PC-9 (cell line): ENCODE measurements around the gene LRMDA.

ENCODE experiments used
- CTCF ChIP-seq: fragments of 200-600 bp; sonication (generic); conservative IDR thresholded peaks from 2 replicates; pipeline ENCODE4 v1.6.1; 2017; ENCODE audit warnings: mixed run types, antibody characterized with exemption, mild to moderate bottlenecking, moderate library complexity
- EZH2 ChIP-seq: fragments of 200-600 bp; sonication (generic); IDR thresholded peaks from 2 replicates; pipeline ENCODE4 v1.8.0; 2017; ENCODE audit warnings: antibody characterized with exemption, low read depth

GRCh38 chr10:76172020-76172419 lies 740.6 kb downstream of the LRMDA start:
- no peak for TF ChIP-seq CTCF
- no peak for TF ChIP-seq EZH2
